HepG2 (cell line): ENCODE measurements around the gene SLC5A4. TPM values are rescaled to one million over a fixed set of nuclear protein-coding genes. Genes with fewer than 3 reads are reported as not detected.

Experiments
- ATAC-seq: fragments of 200-7000 bp; cut with Tn5 transposase; 3 replicates; pipeline ENCODE4 v1.9.1; 2020; ENCODE audit warnings: mild to moderate bottlenecking, moderate library complexity
- BruUV-seq: library from RNA; stranded (reverse); fragments of 400-500 nt; replicated peaks from 2 replicates; lab custom pipeline; 2021; lab: Mats Ljungman, UMichigan
- CTCF ChIA-PET: fragments of 300-600 bp; formaldehyde crosslinking; extraction: SDS; loops from one replicate; lab custom pipeline; 2021; ENCODE audit warnings: low total read pairs, inconsistent platforms, low intra/inter-chr PET ratio; lab: Yijun Ruan, JAX
- POLR2A ChIA-PET: fragments of 350-600 bp; sonication (Branson Sonifier 250); formaldehyde crosslinking; loops from one replicate; lab custom pipeline; 2020; ENCODE audit warnings: antibody characterized with exemption, inconsistent platforms; lab: Yijun Ruan, JAX
- DNase-seq: peaks from one replicate; pipeline ENCODE4 v3.0.0-alpha.2; 2015; ENCODE audit warnings: low spot score
- FAIRE-seq: peaks from 3 replicates; lab custom pipeline; 2011; peaks lifted over from hg19 to GRCh38; lab: Jason Lieb, UNC
- H2AFZ ChIP-seq: one replicate; pipeline ENCODE4 v1.6.1; 2011; ENCODE audit warnings: low read length, inconsistent platforms
- H3K27ac ChIP-seq: fragments of 300-600 bp; 3 replicates; pipeline ENCODE4 v1.8.0; 2011; ENCODE audit warnings: mixed run types, mild to moderate bottlenecking, mixed read lengths, low read length, inconsistent platforms; ENCODE audit not compliant: insufficient read depth; ENCODE audit errors: extremely low read length
- H3K27me3 ChIP-seq, 2 experiments: fragments of 200-600 bp in 1 of 2; 2 replicates in 1 of 2; 3 replicates in 1 of 2; pipeline versions ENCODE4 v1.6.0 to v1.8.0; 2011; ENCODE audit warnings: low read length in 2 of 2, mild to moderate bottlenecking in 2 of 2, moderate library complexity in 2 of 2, inconsistent platforms in 1 of 2; ENCODE audit not compliant: insufficient read depth in 2 of 2, control insufficient read depth in 1 of 2
- H3K36me3 ChIP-seq, 2 experiments: fragments of 200-600 bp in 1 of 2; replicated peaks in 1 of 2; 2 replicates in 1 of 2; 3 replicates in 1 of 2; pipeline versions ENCODE4 v1.5.1 to v1.8.0; 2011; ENCODE audit warnings: low read length in 2 of 2, inconsistent platforms in 1 of 2; ENCODE audit not compliant: insufficient read depth in 2 of 2, control insufficient read depth in 1 of 2
- H3K4me1 ChIP-seq: 2 replicates; pipeline ENCODE4 v1.5.1; 2012; ENCODE audit warnings: low read length, inconsistent platforms; ENCODE audit not compliant: insufficient read depth
- H3K4me2 ChIP-seq: 2 replicates; pipeline ENCODE4 v1.6.0; 2011; ENCODE audit warnings: low read depth, low read length, inconsistent platforms
- H3K4me3 ChIP-seq, 3 experiments: fragments of 200-600 bp in 1 of 3; sonication (generic), shearing (Covaris generic) in 1 of 3; replicated peaks in 1 of 3; 2 replicates each; pipeline ENCODE4 v1.5.1; 2011 to 2016; ENCODE audit warnings: low read length in 3 of 3, inconsistent platforms in 2 of 3, low read depth in 2 of 3, mild to moderate bottlenecking in 2 of 3, control low read depth in 1 of 3, mixed read lengths in 1 of 3; ENCODE audit not compliant: insufficient read depth in 1 of 3
- H3K79me2 ChIP-seq: one replicate; pipeline ENCODE4 v1.6.1; 2011; ENCODE audit warnings: low read length, inconsistent platforms; ENCODE audit not compliant: insufficient read depth
- H3K9ac ChIP-seq: 2 replicates; pipeline ENCODE4 v1.6.0; 2011; ENCODE audit warnings: mild to moderate bottlenecking, low read depth, low read length, inconsistent platforms; ENCODE audit not compliant: insufficient read depth
- H3K9me3 ChIP-seq: 2 replicates; pipeline ENCODE4 v1.5.1; 2012; ENCODE audit warnings: mild to moderate bottlenecking, low read length
- H4K20me1 ChIP-seq: 2 replicates; pipeline ENCODE4 v1.6.0; 2011; ENCODE audit warnings: inconsistent platforms, mild to moderate bottlenecking, low read length, moderate library complexity; ENCODE audit not compliant: insufficient read depth
- DNMT1 ChIP-seq: sonication (generic); formaldehyde crosslinking; IDR thresholded peaks from 2 replicates; pipeline ENCODE4 v1.5.1; 2020; ENCODE audit warnings: mild to moderate bottlenecking, missing genetic modification reagents
- HNF4A ChIP-seq: sonication (generic); formaldehyde crosslinking; IDR thresholded peaks from 2 replicates; pipeline ENCODE4 v1.4.0; 2020; ENCODE audit warnings: missing genetic modification reagents
- MEIS1 ChIP-seq: sonication (generic); formaldehyde crosslinking; IDR thresholded peaks from 2 replicates; pipeline ENCODE4 v1.9.0; 2021; ENCODE audit warnings: mild to moderate bottlenecking, missing genetic modification reagents, moderate library complexity, borderline replicate concordance
- TBX2 ChIP-seq: sonication (generic); formaldehyde crosslinking; IDR thresholded peaks from 2 replicates; pipeline ENCODE4 v1.5.0; 2020; ENCODE audit warnings: missing genetic modification reagents, mild to moderate bottlenecking, borderline replicate concordance
- TBX3 ChIP-seq: fragments of 450-650 bp; IDR thresholded peaks from 2 replicates; pipeline ENCODE4 v1.6.1; 2017; ENCODE audit warnings: antibody characterized with exemption, mild to moderate bottlenecking, inconsistent platforms, borderline replicate concordance
- XRCC5 ChIP-seq: fragments of 200-400 bp; formaldehyde crosslinking; optimal IDR thresholded peaks from 2 replicates; pipeline ENCODE3; 2017; ENCODE audit warnings: mild to moderate bottlenecking, low read length
- ZNF274 ChIP-seq: sonication (generic); formaldehyde crosslinking; IDR thresholded peaks from 2 replicates; pipeline ENCODE4 v1.5.1; 2020; ENCODE audit warnings: mild to moderate bottlenecking, missing genetic modification reagents
- ZNF33B ChIP-seq: sonication (generic); formaldehyde crosslinking; IDR thresholded peaks from 2 replicates; pipeline ENCODE4 v1.5.1; 2020; ENCODE audit warnings: mild to moderate bottlenecking, missing genetic modification reagents
- ZNF775 ChIP-seq: sonication (generic); formaldehyde crosslinking; IDR thresholded peaks from 2 replicates; pipeline ENCODE4 v1.4.0; 2020; ENCODE audit warnings: missing genetic modification reagents, mild to moderate bottlenecking, moderate library complexity, borderline replicate concordance
- WGBS: methylation state at CpG from one replicate; pipeline ENCODE4 v1.1.6; 2017; ENCODE audit warnings: low lambda C conversion rate; 5-methylcytosine and 5-hydroxymethylcytosine counted together
- in situ Hi-C: cut with HindIII; loops from 2 replicates; pipeline ENCODE4 v1.10.0; 2017; ENCODE audit warnings: low pct_unique_long_range_greater_than_20kb; ENCODE audit not compliant: extremely low pct_ligation_motif_present
- intact Hi-C: fragments of 100-400 bp; cut with micrococcal nuclease; formaldehyde crosslinking; loops from one replicate; pipeline ENCODE4 v1.10.0; 2022; ENCODE audit not compliant: unreplicated experiment
- polyA plus RNA-seq, 8 experiments: library from polyadenylated mRNA; depleted of rRNA in 3 of 8; stranded (reverse) in 7 of 8; unstranded in 1 of 8; fragments of >200 nt; fragmentation: Illumina TruSeq in 4 of 8; extraction: Trizol in 4 of 8; gene quantifications; 2 replicates each; pipeline versions ENCODE4 v1.2.1 to v1.2.3, GENCODE V29; 2011 to 2016; ENCODE audit warnings: low read depth in 4 of 8, missing spikeins in 1 of 8, mixed read lengths in 1 of 8; ENCODE audit not compliant: insufficient read depth in 1 of 8
- total RNA-seq, 5 experiments: library from RNA; depleted of rRNA; stranded (reverse); fragments of >200 nt; fragmentation: Illumina TruSeq; extraction: Trizol; gene quantifications; 2 replicates each; pipeline ENCODE4 v1.2.3, GENCODE V29; 2016; ENCODE audit warnings: low read depth in 1 of 5
- TF ChIP-seq, protein P1 (sequence below): sonication (generic); formaldehyde crosslinking; IDR thresholded peaks from 2 replicates; pipeline ENCODE4 v1.5.1; 2020; ENCODE audit warnings: mild to moderate bottlenecking, missing genetic modification reagents, moderate library complexity
- TF ChIP-seq, protein P2 (sequence below): sonication (generic); formaldehyde crosslinking; IDR thresholded peaks from 2 replicates; pipeline ENCODE4 v1.8.0; 2022; ENCODE audit warnings: mild to moderate bottlenecking, missing genetic modification reagents; ENCODE audit not compliant: insufficient replicate concordance
- TF ChIP-seq, protein P3 (sequence below): sonication (generic); formaldehyde crosslinking; IDR thresholded peaks from 2 replicates; pipeline ENCODE4 v1.4.0; 2020; ENCODE audit warnings: mild to moderate bottlenecking, missing genetic modification reagents, borderline replicate concordance
- TF ChIP-seq, protein P4 (sequence below): sonication (generic); formaldehyde crosslinking; IDR thresholded peaks from 2 replicates; pipeline ENCODE4 v1.4.0; 2020; ENCODE audit warnings: mild to moderate bottlenecking, low read depth, missing genetic modification reagents

The SLC5A4 gene
- total and polyA plus RNA-seq, 2 of the 13 experiments (the other 11 are each of a cell fraction or from before 2014, with no cell fraction given) = not detected

DNA sequence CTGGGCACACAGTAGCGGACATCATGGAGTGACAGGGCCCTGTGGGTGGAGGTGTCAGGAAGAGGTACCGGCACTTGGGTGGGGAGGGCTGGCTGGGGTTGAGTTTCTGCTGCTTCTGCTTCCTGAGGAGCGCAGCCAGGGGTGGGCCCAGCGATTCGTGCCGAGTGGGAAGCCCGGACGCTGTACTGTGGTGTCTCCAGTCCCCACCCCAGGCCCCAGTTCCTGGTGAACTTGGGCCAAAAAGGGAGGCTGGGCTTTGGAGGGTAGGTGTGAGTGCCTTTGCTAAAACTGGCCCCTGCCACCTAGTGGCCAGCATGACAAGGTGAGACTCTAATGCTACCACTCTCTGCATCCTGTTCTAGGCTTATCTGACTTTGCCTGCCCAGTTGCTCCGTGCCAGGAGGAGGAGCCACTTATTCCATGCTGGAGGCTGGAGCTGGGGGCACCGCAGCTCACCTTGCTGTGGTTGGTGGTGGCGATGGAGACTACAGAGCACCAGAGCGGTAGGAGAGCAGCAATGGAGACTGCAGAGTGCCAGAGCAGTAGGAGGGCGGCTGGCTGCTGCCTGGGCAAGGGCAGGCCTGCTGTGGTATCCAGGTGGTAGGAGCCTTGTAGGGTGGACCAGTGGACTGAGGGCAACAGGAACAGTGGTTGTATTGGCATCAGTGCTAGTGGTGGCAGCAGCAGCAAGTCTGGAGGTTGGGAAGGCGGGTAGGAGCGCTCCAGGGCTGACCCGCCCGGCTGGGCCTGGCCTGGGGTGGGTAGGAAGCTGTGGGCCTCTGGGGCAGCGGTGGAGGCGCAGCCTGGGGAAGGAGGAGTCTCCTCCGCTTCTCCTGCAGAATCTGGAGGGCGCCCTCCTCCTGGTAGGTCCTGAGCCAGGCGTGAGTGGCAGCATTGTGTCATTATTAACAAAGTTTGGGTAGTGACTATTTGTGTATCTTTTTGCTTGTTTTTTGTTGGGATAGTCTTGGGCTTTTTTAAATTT lies 48.1 kb downstream of the SLC5A4 start:
- POLR2A ChIA-PET = no interaction called here
- Histone ChIP-seq H3K36me3 (no peaks in the 10 kb centered on the region), H3K4me3 (peak overlapping the region in 1 of 3 experiments; percentile 12; a peak in 2 of 6 replicates), H4K20me1 (no peaks in the 10 kb centered on the region), H2AFZ (no peak overlapping the region), H3K27me3 (no peaks in the 10 kb centered on the region; a peak in 1 of 5 replicates), H3K27ac (no peak overlapping the region), H3K4me1 (peaks cover 26% of the 10 kb centered on the region), H3K9me3 (no peaks in the 10 kb centered on the region), H3K79me2 (no peaks in the 10 kb centered on the region), H3K9ac (no peak overlapping the region), H3K4me2 (peak overlapping the region; percentile 37)
- intact Hi-C loops (no loop called here), in situ Hi-C loops (no loop called here)
- 51% methylated on average over 21 of the region's 22 CpGs for WGBS
- CTCF ChIA-PET = interaction anchor here (1.1 kb wide), 1 partner anchor 59 kb away, joined by 5 read pairs; no protein-coding TSS in a partner anchor
- DNase-seq (peak; percentile 41), FAIRE-seq (peak; percentile 65), ATAC-seq (peak; percentile 53)
- no TSS peak for BruUV-seq
- TF ChIP-seq, protein P1, sequence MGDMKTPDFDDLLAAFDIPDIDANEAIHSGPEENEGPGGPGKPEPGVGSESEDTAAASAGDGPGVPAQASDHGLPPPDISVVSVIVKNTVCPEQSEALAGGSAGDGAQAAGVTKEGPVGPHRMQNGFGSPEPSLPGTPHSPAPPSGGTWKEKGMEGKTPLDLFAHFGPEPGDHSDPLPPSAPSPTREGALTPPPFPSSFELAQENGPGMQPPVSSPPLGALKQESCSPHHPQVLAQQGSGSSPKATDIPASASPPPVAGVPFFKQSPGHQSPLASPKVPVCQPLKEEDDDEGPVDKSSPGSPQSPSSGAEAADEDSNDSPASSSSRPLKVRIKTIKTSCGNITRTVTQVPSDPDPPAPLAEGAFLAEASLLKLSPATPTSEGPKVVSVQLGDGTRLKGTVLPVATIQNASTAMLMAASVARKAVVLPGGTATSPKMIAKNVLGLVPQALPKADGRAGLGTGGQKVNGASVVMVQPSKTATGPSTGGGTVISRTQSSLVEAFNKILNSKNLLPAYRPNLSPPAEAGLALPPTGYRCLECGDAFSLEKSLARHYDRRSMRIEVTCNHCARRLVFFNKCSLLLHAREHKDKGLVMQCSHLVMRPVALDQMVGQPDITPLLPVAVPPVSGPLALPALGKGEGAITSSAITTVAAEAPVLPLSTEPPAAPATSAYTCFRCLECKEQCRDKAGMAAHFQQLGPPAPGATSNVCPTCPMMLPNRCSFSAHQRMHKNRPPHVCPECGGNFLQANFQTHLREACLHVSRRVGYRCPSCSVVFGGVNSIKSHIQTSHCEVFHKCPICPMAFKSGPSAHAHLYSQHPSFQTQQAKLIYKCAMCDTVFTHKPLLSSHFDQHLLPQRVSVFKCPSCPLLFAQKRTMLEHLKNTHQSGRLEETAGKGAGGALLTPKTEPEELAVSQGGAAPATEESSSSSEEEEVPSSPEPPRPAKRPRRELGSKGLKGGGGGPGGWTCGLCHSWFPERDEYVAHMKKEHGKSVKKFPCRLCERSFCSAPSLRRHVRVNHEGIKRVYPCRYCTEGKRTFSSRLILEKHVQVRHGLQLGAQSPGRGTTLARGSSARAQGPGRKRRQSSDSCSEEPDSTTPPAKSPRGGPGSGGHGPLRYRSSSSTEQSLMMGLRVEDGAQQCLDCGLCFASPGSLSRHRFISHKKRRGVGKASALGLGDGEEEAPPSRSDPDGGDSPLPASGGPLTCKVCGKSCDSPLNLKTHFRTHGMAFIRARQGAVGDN (CRISPR knock-in tag) = peak; percentile 60
- TF ChIP-seq ZNF33B (CRISPR knock-in tag) (peak; percentile 29; the same call in 1 of the 2 replicates), TBX3 (peak; percentile 17; the same call in 1 of the 2 replicates), TBX2 (peak; percentile 51), ZNF775 (no peak), HNF4A (CRISPR knock-in tag) (peak; percentile 47), XRCC5 (peak; percentile 73), DNMT1 (CRISPR knock-in tag) (0 out of 2 replicates have a peak, but pooled peaks have one; percentile 33), MEIS1 (peak; percentile 19; the same call in 1 of the 2 replicates), ZNF274 (CRISPR knock-in tag) (peak; percentile 73; the same call in 1 of the 2 replicates)
- TF ChIP-seq, protein P2, sequence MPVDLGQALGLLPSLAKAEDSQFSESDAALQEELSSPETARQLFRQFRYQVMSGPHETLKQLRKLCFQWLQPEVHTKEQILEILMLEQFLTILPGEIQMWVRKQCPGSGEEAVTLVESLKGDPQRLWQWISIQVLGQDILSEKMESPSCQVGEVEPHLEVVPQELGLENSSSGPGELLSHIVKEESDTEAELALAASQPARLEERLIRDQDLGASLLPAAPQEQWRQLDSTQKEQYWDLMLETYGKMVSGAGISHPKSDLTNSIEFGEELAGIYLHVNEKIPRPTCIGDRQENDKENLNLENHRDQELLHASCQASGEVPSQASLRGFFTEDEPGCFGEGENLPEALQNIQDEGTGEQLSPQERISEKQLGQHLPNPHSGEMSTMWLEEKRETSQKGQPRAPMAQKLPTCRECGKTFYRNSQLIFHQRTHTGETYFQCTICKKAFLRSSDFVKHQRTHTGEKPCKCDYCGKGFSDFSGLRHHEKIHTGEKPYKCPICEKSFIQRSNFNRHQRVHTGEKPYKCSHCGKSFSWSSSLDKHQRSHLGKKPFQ = peak; percentile 41
- TF ChIP-seq, protein P3, sequence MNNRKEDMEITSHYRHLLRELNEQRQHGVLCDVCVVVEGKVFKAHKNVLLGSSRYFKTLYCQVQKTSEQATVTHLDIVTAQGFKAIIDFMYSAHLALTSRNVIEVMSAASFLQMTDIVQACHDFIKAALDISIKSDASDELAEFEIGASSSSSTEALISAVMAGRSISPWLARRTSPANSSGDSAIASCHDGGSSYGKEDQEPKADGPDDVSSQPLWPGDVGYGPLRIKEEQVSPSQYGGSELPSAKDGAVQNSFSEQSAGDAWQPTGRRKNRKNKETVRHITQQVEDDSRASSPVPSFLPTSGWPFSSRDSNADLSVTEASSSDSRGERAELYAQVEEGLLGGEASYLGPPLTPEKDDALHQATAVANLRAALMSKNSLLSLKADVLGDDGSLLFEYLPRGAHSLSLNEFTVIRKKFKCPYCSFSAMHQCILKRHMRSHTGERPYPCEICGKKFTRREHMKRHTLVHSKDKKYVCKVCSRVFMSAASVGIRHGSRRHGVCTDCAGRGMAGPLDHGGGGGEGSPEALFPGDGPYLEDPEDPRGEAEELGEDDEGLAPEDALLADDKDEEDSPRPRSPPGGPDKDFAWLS (CRISPR knock-in tag) = no peak
- TF ChIP-seq, protein P4, sequence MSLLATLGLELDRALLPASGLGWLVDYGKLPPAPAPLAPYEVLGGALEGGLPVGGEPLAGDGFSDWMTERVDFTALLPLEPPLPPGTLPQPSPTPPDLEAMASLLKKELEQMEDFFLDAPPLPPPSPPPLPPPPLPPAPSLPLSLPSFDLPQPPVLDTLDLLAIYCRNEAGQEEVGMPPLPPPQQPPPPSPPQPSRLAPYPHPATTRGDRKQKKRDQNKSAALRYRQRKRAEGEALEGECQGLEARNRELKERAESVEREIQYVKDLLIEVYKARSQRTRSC (CRISPR knock-in tag) = no peak
